Lower leg skin (tissue), 3 donors: ENCODE measurements around the gene DYNC1LI2.

Experiments
- POLR2A ChIP-seq, 2 donors: fragments of 450-650 bp; IDR thresholded peaks; one replicate each; pipeline ENCODE4 v1.6.1; 2016 to 2017; ENCODE audit warnings: antibody characterized with exemption in 2 of 2, mild to moderate bottlenecking in 1 of 2, moderate library complexity in 1 of 2
- TF ChIP-seq, protein P1 (sequence below), 3 donors: fragments of 450-650 bp; IDR thresholded peaks; one replicate each; pipeline ENCODE4 v1.5.1; 2016; ENCODE audit warnings: antibody characterized with exemption in 3 of 3, mild to moderate bottlenecking in 3 of 3, moderate library complexity in 2 of 3

- TF ChIP-seq, protein P1, sequence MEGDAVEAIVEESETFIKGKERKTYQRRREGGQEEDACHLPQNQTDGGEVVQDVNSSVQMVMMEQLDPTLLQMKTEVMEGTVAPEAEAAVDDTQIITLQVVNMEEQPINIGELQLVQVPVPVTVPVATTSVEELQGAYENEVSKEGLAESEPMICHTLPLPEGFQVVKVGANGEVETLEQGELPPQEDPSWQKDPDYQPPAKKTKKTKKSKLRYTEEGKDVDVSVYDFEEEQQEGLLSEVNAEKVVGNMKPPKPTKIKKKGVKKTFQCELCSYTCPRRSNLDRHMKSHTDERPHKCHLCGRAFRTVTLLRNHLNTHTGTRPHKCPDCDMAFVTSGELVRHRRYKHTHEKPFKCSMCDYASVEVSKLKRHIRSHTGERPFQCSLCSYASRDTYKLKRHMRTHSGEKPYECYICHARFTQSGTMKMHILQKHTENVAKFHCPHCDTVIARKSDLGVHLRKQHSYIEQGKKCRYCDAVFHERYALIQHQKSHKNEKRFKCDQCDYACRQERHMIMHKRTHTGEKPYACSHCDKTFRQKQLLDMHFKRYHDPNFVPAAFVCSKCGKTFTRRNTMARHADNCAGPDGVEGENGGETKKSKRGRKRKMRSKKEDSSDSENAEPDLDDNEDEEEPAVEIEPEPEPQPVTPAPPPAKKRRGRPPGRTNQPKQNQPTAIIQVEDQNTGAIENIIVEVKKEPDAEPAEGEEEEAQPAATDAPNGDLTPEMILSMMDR (IDR thresholded peaks at IDR 0.05), result no peak
- no peak for TF ChIP-seq POLR2A (IDR thresholded peaks at IDR 0.05)
Observed at GRCh38 chr16:66751053-66751302, 431 bp downstream of the DYNC1LI2 start.
